ENCODE data around the gene SCNN1A. TPM values are rescaled to one million over a fixed set of nuclear protein-coding genes. Genes with fewer than 3 reads are reported as not detected.

The SCNN1A gene
- polyA plus RNA-seq, 1 experiment: 0.36 TPM

GRCh38 chr12:6336079-6336888 is 39.1 kb downstream of the SCNN1A start:
- ChIA-PET CTCF (interaction anchor here (1.1 to 4.2 kb wide), 7 partner anchors 10 to 129 kb away, joined by 3 to 22 read pairs (median 8); partner anchors contain the start of gene LTBR), POLR2A (interaction anchor here (0.6 to 2.2 kb wide), 5 partner anchors 9 to 198 kb away, joined by 3 to 23 read pairs (median 6); partner anchors contain the start of gene GAPDH)
- Histone ChIP-seq H3K4me3 (ENCODE audit: low read depth, low read length) (peak overlapping the region; percentile 36), H3K36me3 (ENCODE audit: control insufficient read depth, insufficient read depth, low read length) (peaks cover 20% of the 10 kb centered on the region), H3K27me3 (ENCODE audit: control insufficient read depth, insufficient read depth, low read length) (no peaks in the 10 kb centered on the region)
- TF ChIP-seq CTCF (IDR thresholded peaks at IDR 0.05; ENCODE audit: insufficient read depth, low read depth, low read length): no peak
- peak; percentile 96 for DNase-seq (ENCODE audit: low read depth)

GRCh38 chr12:6335451-6336078 is 39.8 kb downstream of the SCNN1A start:
- Histone ChIP-seq H3K27me3 (ENCODE audit: control insufficient read depth, insufficient read depth, low read length) (no peaks in the 10 kb centered on the region), H3K4me3 (ENCODE audit: low read depth, low read length) (peak overlapping the region; percentile 36), H3K36me3 (ENCODE audit: control insufficient read depth, insufficient read depth, low read length) (peaks cover 25% of the 10 kb centered on the region)
- POLR2A ChIA-PET: interaction anchor here (0.6 to 2.2 kb wide), 4 partner anchors 10 to 199 kb away, joined by 3 to 23 read pairs (median 6); partner anchors contain the start of gene GAPDH
- peak; percentile 75 for TF ChIP-seq CTCF (IDR thresholded peaks at IDR 0.05; ENCODE audit: insufficient read depth, low read depth, low read length)
- CTCF ChIA-PET: interaction anchor here (0.6 to 4.2 kb wide), 17 partner anchors 9 to 855 kb away, joined by 3 to 22 read pairs (median 4); partner anchors contain the start of gene LTBR
- DNase-seq (ENCODE audit: low read depth): no peak

- DNase-seq (ENCODE audit: low read depth): no peak
- TF ChIP-seq CTCF (IDR thresholded peaks at IDR 0.05; ENCODE audit: insufficient read depth, low read depth, low read length): no peak
- H3K4me3 ChIP-seq (ENCODE audit: low read depth, low read length): peak overlapping the region; percentile 36
- CTCF ChIA-PET: interaction anchor here (0.6 to 4.2 kb wide), 15 partner anchors 9 to 854 kb away, joined by 3 to 22 read pairs (median 4); no protein-coding TSS in a partner anchor
- no peaks in the 10 kb centered on the region for H3K27me3 ChIP-seq (ENCODE audit: control insufficient read depth, insufficient read depth, low read length)
- POLR2A ChIA-PET: interaction anchor here (2.2 kb wide), 1 partner anchor 12 kb away, joined by 6 read pairs; no protein-coding TSS in a partner anchor
- H3K36me3 ChIP-seq (ENCODE audit: control insufficient read depth, insufficient read depth, low read length): peaks cover 30% of the 10 kb centered on the region
Observed at GRCh38 chr12:6334940-6335450, 40.4 kb downstream of the SCNN1A start.

- peaks cover 33% of the 10 kb centered on the region for H3K36me3 ChIP-seq (ENCODE audit: control insufficient read depth, insufficient read depth, low read length)
- no peak for DNase-seq (ENCODE audit: low read depth)
- no peaks in the 10 kb centered on the region for H3K27me3 ChIP-seq (ENCODE audit: control insufficient read depth, insufficient read depth, low read length)
- H3K4me3 ChIP-seq (ENCODE audit: low read depth, low read length): no peak overlapping the region
- no peak for TF ChIP-seq CTCF (IDR thresholded peaks at IDR 0.05; ENCODE audit: insufficient read depth, low read depth, low read length)
- POLR2A ChIA-PET: no interaction called here
- CTCF ChIA-PET: interaction anchor here (0.9 to 4.2 kb wide), 5 partner anchors 12 to 131 kb away, joined by 3 to 22 read pairs (median 13); no protein-coding TSS in a partner anchor
Observed at GRCh38 chr12:6334359-6334758, 41.0 kb downstream of the SCNN1A start.
